Fibroblast of lung (primary cell): ENCODE results near the gene PANK4.

ENCODE experiments used
- CTCF ChIP-seq, 2 donors: IDR thresholded peaks in 1 of 2; conservative IDR thresholded peaks in 1 of 2; 1 replicate in 1 of 2; 2 replicates in 1 of 2; pipeline ENCODE4 v1.5.1; 2011 to 2012; ENCODE audit warnings: low read length in 2 of 2, control low read depth in 1 of 2, inconsistent platforms in 1 of 2, low read depth in 1 of 2, mild to moderate bottlenecking in 1 of 2
- EZH2 ChIP-seq: IDR thresholded peaks from 2 replicates; pipeline ENCODE4 v1.5.1; 2012; ENCODE audit warnings: low read length, control low read depth, mild to moderate bottlenecking; ENCODE audit errors: missing control alignments

DNA sequence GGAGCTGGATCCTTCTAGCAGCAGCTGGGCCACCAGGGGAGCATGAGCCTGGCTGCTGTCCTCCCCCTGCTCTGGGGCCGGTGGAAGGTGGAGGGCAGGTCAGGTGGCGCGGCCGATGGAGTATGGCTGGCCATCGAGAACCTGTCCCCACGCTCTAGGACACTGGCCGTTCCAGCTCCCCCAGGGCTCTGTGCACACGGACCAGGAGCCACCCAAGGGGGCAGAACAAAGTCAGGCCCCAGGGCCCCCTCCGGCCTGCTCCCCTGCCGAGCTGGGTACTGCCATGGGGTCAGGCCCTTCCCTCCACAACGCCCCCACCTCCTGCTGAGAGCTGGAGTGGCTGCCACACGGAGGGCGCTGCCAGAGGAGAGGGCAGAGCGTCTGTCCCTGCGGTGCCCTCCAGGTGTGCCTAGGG lies 54.8 kb downstream of the PANK4 start:
- TF ChIP-seq CTCF (conservative IDR thresholded peaks at IDR 0.05 in 1 of 2, IDR thresholded peaks at IDR 0.05 in 1 of 2; ENCODE audit: low read depth in 1 of 2, low read length in 2 of 2), result no peak
- no peak for TF ChIP-seq EZH2
